Measurements from ENCODE around the gene GGT7.
"Not testable (repeated sequence)": the region's sequence is repeated elsewhere in the genome, so short reads cannot be mapped to it uniquely, and the experiment has no call there.

The GGT7 gene

DNA sequence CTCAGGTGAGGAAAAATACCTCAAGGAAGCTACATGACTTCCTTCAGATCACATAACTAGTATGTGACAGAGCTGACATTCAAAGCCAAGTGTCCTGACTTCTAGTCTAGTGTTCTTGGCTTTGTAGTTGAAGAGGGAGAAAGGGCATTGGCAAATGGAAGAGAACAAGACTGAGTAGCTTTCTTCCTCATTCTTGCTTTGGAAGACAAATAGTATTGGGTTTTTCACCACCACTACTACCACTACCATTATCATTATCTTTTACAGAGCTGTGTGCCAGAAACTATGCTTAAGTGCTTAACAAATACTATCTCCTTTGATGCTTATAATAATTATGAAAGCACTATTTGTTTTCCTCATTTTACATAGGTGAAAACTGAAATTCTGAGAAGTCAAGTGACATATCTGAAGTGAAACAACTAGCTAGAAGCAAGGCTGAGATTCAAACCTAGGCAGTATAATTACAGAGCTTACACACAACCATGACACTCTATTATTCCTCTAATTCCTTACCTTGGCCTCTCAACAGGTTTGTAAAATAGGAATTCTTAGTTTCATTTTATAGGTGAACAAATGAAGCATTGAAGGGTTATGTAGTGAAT lies 10.5 kb upstream of the GGT7 start:
- DNase-seq, result no peak

- no peak for DNase-seq
Measured at GRCh38 chr20:34881689-34882088, 9.0 kb upstream of the GGT7 start.

GRCh38 chr20:34880971-34881370 lies 8.3 kb upstream of the GGT7 start:
- not testable (repeated sequence) for DNase-seq

DNA sequence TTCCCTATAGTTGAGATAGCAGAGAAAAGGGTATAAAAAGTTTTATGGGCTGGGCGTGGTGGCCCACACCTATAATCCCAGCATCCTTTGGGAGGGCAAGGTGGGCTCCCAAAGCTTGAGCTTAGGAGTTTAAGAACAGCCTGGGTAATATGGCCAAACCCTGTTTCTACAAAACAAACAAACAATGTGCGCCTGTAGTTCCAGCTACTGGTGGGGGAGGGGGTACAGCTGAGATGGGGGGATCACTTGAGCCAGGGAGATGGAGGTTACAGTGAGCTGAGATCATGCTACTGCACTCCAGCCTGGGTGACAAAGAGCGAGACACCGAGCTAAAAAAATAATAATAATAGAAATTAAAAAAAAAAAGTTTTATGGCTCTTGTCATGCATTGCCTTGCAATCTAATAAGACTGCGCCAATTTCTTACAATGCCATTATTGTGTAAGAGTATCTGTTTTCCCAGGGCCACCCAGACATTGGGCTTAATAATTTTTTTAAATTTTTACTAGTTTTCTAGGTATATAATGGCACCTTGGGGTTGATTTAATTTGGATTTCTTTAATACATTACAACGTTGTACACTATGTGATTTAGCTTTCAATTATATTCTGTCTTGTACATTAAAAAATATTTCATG lies 7.7 kb upstream of the GGT7 start:
- no peak for DNase-seq

GRCh38 chr20:34876406-34877282 lies 4.0 kb upstream of the GGT7 start, which contains the start of gene ACSS2:
TSS of gene ACSS2 (plus strand) at chr20:34876612. CDS start at chr20:34876646, 34 bp downstream.
- no peak for DNase-seq

GRCh38 chr20:34875642-34876405 lies 3.2 kb upstream of the GGT7 start:
- peak; percentile 96 for DNase-seq

DNA sequence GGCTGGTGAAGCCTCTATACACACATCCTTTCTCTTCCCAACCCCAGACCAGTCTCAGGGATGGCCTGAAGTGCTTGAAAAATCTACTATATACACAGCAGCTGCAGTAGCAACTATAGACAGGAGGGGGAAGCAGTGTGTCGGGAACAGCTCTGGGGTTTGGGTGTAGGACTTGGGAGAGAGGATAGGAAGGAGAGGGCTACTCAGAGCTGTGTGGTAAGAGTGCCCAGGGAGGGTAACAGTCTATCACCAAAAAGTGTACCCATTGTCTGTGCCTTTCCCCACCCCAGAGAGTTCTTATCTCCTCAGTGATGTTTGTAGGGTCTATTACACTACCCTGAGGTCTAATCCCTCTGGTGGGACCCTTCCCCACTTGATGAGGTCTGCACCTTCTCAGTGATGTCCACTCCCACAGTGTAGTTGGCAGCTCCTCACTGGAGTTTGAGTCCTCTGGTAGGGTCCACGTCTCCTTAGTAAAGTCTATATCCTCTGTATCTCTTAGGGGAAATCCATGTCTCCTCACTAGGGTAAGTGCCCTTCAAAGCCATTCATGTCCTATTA lies 1.5 kb upstream of the GGT7 start:
- DNase-seq, result peak; percentile 77

DNA sequence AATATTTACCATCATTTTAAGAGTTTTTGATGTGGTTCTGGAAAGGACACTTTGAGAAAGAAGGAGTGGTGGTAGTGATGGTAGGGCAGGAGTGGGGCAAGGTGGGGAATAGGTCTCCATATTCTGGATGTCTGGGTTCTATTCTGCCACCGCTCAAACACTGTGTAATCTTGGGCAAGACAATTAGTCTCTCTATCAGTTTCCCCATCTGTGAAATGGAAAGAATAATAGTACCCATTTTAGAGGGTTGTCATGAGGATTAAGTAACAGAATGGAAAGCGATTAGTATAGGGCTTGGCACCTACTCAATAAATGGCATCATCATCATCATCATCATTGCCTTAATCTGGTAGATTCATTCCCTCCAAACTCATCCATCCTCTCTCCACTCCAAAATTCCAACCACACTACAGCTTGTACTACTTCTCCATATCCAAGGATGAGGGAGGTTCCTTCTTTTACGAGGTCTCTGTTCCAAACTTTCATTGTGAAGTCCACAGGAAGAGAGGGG lies 982 bp upstream of the GGT7 start:
- DNase-seq, result no peak

DNA sequence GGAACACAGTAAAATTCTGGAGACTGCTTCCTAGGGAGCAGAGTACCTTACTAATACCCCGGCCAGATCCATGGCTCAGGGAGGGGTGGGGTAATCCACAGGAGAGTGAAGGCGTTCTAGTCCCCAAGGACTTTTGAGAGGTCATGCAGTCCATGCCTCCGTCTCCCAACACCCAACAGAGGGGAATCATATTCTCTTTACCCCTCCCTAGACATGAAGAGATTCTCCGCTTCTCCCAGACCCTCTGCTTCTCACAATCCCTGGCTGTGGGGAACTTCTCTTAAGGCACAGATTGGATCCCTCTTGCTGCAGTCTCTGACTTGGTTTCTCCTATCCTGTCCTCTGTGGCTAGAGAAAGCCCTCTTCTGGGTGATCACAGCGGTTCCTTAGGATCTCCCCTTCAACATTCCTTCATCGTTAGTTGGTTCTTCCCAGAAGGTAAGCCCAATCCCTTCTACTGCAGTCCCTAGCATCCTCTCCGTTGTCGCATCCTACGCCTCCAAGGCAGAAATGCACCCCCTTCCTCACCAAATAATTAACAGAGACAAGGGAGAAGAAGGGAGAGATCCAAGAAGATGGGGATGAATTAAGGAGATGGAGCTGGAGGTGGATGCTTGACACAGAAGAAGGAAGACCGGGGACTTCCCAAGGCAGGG lies 562 bp downstream of the GGT7 start:
- no peak for DNase-seq

GRCh38 chr20:34871320-34871926 lies 1.2 kb downstream of the GGT7 start:
- no peak for DNase-seq

GRCh38 chr20:34864216-34864615 lies 8.4 kb downstream of the GGT7 start:
- no peak for DNase-seq

GRCh38 chr20:34863421-34863965 lies 9.2 kb downstream of the GGT7 start:
- DNase-seq, result no peak

DNA sequence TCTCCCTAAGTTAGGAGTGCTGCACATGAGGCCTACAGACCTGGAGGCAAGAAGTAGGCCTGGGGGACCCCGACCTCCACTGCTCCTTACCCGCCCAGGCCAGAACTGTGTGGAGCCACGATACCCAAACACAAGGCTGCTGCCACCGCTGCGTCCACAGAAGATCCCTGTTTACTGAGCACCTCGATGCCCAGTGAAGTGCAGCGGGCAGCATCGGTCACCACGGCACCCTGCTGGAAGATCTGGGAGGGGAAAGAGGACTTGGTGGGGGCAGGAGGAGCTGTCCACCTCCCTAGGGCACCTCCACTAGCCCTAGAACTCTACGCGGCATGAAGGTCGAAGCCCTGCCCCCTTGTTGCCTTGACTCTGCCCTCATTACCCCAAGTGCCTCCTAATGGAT lies 9.9 kb downstream of the GGT7 start:
- DNase-seq, result no peak

GRCh38 chr20:34861386-34862084 lies 11.1 kb downstream of the GGT7 start:
- no peak for DNase-seq

DNA sequence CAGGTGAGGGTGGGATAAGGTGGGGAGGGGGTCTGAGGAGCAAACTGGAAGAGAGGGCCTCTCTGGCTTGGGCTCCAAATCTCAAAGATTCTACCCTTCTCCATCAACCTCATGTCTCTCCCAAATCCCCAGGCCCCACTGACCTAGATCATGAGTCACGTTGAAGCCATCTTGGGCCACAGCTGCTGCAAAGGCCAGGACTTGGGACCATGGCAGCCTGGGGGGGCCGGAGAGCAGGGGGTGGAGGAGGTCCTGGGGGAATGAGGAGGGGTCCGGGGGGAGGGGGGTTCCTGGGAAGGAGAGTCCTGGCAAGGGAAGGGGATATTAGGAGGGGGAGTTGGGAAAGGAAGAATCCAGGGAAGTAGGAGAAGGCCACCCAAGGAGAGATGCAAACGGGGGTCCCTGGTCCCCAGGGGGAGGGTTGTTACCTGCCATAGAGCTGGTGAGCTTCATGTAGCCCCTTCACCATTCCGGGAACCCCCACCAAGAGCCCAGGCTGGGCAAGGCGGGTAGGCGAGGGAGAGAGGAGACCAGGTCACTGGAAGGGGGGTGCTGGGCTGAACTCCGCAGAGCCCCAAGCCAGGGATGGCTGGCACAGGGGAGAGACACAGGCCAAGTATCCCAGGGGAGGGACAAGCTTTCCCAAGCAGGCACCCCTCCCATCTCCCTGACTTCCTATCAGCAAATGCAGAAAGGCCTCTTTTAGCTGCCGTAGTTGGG lies 12.7 kb downstream of the GGT7 start:
- no peak for DNase-seq

DNA sequence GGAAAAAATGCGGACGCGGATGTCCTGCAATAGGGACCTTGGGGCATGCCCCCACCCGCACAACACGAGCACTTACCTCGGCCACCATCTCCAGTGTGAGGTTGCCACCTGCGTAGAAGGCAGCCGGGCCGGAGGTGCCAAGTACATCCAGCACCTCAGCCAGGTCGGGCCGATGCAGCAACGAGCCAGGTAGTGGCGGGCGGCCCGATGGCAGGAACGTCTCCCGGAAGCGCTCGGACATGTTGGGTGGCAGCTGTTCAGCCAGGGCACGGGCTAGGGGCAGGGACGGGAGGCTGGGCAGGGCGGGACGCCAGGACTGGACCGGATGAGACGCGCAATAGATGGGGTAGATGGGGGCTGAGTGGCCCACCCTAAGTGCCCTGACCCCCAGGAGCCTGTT lies 13.3 kb downstream of the GGT7 start:
- DNase-seq, result no peak

DNA sequence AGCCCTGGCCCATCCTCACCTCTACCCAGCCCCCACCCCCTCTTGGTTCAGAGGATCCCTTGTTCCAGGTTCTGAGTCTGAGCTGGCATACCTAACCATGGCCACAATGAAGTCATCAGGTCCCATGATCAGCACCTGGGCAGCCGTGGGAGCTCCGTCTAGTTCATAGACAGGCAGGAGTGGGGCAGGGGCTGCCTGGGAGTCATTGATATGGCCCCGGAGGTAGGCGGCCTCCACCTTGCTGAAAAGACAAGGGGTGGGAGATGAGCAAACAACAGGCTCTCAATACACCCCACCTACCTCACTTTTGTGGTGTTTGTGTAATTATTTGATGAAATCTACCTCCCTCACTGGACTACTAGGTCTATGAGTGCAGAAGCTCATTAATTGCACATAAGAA lies 20.4 kb downstream of the GGT7 start:
- DNase-seq, result no peak

DNA sequence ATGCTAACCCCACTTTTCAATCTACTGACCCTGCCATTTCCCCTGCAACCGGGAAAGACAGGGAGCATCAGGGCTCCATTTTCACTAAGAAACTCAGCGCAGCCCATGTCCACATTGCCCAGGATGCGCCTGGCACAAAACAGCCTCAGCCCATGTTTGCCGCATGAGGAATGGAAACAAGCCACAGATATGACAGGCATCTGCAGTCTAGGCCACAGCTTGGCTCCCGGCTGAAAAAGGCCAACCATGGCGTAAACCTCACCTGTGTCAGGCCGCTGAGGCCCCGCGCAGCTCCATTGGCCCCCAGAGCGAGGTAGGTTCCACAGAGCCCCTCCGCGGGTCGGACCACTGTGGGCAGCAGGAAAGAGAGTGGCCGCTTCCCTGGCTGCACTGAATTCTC lies 21.7 kb downstream of the GGT7 start:
- no peak for DNase-seq

DNA sequence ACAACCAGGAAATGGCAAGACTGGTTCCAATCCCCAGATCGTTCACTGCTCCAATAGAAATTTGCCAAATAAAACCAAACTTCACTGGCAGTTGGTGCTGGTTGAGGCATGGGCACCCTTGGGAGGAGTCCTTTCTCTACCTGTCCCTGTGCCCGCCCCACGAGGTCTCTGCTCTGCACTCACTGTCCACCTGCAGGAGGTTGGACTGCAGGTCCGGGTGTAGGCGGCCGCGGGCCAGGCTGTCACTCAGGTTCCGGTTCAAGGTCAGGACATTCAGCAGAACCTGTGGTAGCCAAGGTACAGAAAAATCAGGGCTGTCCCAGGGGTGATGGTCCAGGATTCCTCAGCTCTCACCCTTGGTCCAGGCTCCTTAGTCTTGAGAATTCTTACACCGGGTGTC lies 22.9 kb downstream of the GGT7 start:
- no peak for DNase-seq

DNA sequence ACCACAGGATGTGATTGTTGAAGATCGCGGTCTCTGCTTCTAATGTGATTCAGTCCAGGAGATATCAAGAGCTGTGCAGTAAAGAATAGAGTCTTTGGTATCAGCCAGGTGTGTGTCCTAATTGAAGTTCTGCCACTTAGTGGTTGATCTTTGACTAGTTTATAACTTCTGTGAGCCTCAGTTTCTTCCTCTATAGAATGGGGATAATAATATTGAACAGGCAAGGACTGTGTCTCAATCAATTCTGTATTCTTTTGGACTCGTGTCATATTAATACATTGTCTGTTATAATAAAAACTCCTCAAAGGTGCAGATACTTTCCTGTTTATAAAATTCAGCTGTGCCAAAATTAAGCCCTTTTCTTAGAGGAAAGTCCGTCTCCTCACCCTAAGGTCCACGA lies 24.1 kb downstream of the GGT7 start:
- no peak for DNase-seq

All from NCI-H748 treated with DMSO at 0.1 percent for 48 hours (cell line).